H1 (cell line): ENCODE data around the gene LRP3. TPM values are rescaled to one million over a fixed set of nuclear protein-coding genes. Genes with fewer than 3 reads are reported as not detected.

ENCODE experiments used
- CTCF ChIA-PET: fragments of 300-600 bp; sonication (Branson Sonifier 250); formaldehyde crosslinking; loops from one replicate; lab custom pipeline; 2021; ENCODE audit not compliant: partially characterized antibody; lab: Charles Lee
- POLR2A ChIA-PET: fragments of 300-600 bp; sonication (Branson Sonifier 250); formaldehyde crosslinking; loops from one replicate; lab custom pipeline; 2021; ENCODE audit warnings: inconsistent platforms; ENCODE audit not compliant: partially characterized antibody; lab: Charles Lee
- DNase-seq, 2 experiments: peaks; one replicate each; pipeline versions ENCODE4 v3.0.0 to v3.0.0-alpha.2; 2010 to 2022; ENCODE audit warnings: low spot score in 2 of 2, low read depth in 1 of 2, mixed read lengths in 1 of 2
- FAIRE-seq: peaks from 2 replicates; lab custom pipeline; 2011; peaks lifted over from hg19 to GRCh38; lab: Jason Lieb, UNC
- H2AFZ ChIP-seq: 2 replicates; pipeline ENCODE4 v1.8.1; 2012; ENCODE audit warnings: low read length, inconsistent platforms
- H2AK5ac ChIP-seq: 2 replicates; pipeline ENCODE4 v1.6.1; 2013; ENCODE audit warnings: low read depth, low read length
- H2BK120ac ChIP-seq: replicated peaks from 2 replicates; pipeline ENCODE3; 2013; ENCODE audit warnings: low read depth, low read length, inconsistent platforms
- H2BK12ac ChIP-seq: 2 replicates; pipeline ENCODE4 v1.6.1; 2013; ENCODE audit warnings: low read depth, low read length
- H2BK15ac ChIP-seq: 2 replicates; pipeline ENCODE4 v1.6.1; 2013; ENCODE audit warnings: low read length
- H2BK20ac ChIP-seq: 2 replicates; pipeline ENCODE4 v1.6.1; 2013; ENCODE audit warnings: low read length
- H2BK5ac ChIP-seq: 2 replicates; pipeline ENCODE4 v1.6.1; 2013; ENCODE audit warnings: low read depth, low read length
- H3K14ac ChIP-seq: 2 replicates; pipeline ENCODE4 v1.6.1; 2013; ENCODE audit warnings: inconsistent platforms; ENCODE audit not compliant: insufficient read length
- H3K18ac ChIP-seq: 2 replicates; pipeline ENCODE4 v1.6.1; 2013; ENCODE audit warnings: low read length; ENCODE audit errors: extremely low read depth
- H3K23ac ChIP-seq: 2 replicates; pipeline ENCODE4 v1.6.1; 2013; ENCODE audit warnings: inconsistent platforms; ENCODE audit not compliant: insufficient read length
- H3K23me2 ChIP-seq: 2 replicates; pipeline ENCODE4 v1.6.1; 2013; ENCODE audit warnings: low read depth, low read length
- H3K27ac ChIP-seq: 2 replicates; pipeline ENCODE4 v1.6.1; 2011; ENCODE audit warnings: low read depth, low read length, inconsistent platforms
- H3K27me3 ChIP-seq, 4 experiments: replicated peaks in 1 of 4; 1 replicate in 1 of 4; 2 replicates in 3 of 4; pipeline versions ENCODE4 v1.6.1 to v1.8.1; 2011 to 2013; ENCODE audit warnings: low read length in 3 of 4, mild to moderate bottlenecking in 3 of 4, inconsistent platforms in 2 of 4, mixed read lengths in 2 of 4, moderate library complexity in 1 of 4; ENCODE audit not compliant: control insufficient read depth in 3 of 4, insufficient read depth in 3 of 4; ENCODE audit errors: extremely low read depth in 1 of 4
- H3K36me3 ChIP-seq, 4 experiments: 2 replicates each; pipeline versions ENCODE4 v1.6.1 to v1.8.1; 2011 to 2013; ENCODE audit warnings: mild to moderate bottlenecking in 4 of 4, low read length in 3 of 4, moderate library complexity in 2 of 4, control low read depth in 1 of 4, inconsistent platforms in 1 of 4; ENCODE audit not compliant: insufficient read depth in 4 of 4, control insufficient read depth in 2 of 4
- H3K4ac ChIP-seq: replicated peaks from 2 replicates; pipeline ENCODE3; 2013; ENCODE audit warnings: low read length, low read depth, mixed read lengths, inconsistent platforms; ENCODE audit not compliant: insufficient read length
- H3K4me1 ChIP-seq, 4 experiments: replicated peaks in 1 of 4; 1 replicate in 1 of 4; 2 replicates in 3 of 4; pipeline versions ENCODE4 v1.6.1 to v1.8.1; 2011 to 2013; ENCODE audit warnings: low read length in 3 of 4, inconsistent platforms in 2 of 4, mixed read lengths in 1 of 4; ENCODE audit not compliant: insufficient read depth in 4 of 4, control insufficient read depth in 3 of 4
- H3K4me2 ChIP-seq, 2 experiments: 2 replicates each; pipeline versions ENCODE4 v1.6.1 to v1.8.1; 2011 to 2013; ENCODE audit warnings: low read depth in 2 of 2, low read length in 2 of 2, control low read depth in 1 of 2, inconsistent platforms in 1 of 2, mild to moderate bottlenecking in 1 of 2; ENCODE audit not compliant: insufficient read depth in 1 of 2
- H3K4me3 ChIP-seq, 4 experiments: fragments of 200-600, 300-600 bp in 1 of 4; sonication (generic), shearing (Covaris generic), sonication (Bioruptor Twin) in 1 of 4; 2 replicates each; pipeline versions ENCODE4 v1.5.1 to v1.8.1; 2011 to 2016; ENCODE audit warnings: low read length in 4 of 4, low read depth in 3 of 4, control low read depth in 2 of 4, inconsistent platforms in 2 of 4, mild to moderate bottlenecking in 2 of 4, mixed read lengths in 1 of 4, moderate library complexity in 1 of 4; ENCODE audit not compliant: insufficient read depth in 2 of 4; ENCODE audit errors: extremely low read depth in 1 of 4
- H3K56ac ChIP-seq: replicated peaks from 2 replicates; pipeline ENCODE3; 2013; ENCODE audit warnings: low read depth, mild to moderate bottlenecking, mixed read lengths, low read length, inconsistent platforms; ENCODE audit not compliant: insufficient read length
- H3K79me1 ChIP-seq: 2 replicates; pipeline ENCODE4 v1.6.1; 2013; ENCODE audit warnings: low read depth, low read length, control low read depth
- H3K79me2 ChIP-seq, 2 experiments: 2 replicates each; pipeline versions ENCODE4 v1.6.1 to v1.8.1; 2012 to 2013; ENCODE audit warnings: low read length in 2 of 2, mild to moderate bottlenecking in 2 of 2, inconsistent platforms in 1 of 2; ENCODE audit not compliant: insufficient read depth in 2 of 2, control insufficient read depth in 1 of 2
- H3K9ac ChIP-seq, 4 experiments: replicated peaks in 1 of 4; 1 replicate in 1 of 4; 2 replicates in 3 of 4; pipeline versions ENCODE4 v1.6.1 to v1.8.1; 2011 to 2013; ENCODE audit warnings: low read depth in 3 of 4, low read length in 3 of 4, control low read depth in 2 of 4, mild to moderate bottlenecking in 2 of 4, moderate library complexity in 2 of 4, inconsistent platforms in 1 of 4; ENCODE audit errors: extremely low read depth in 1 of 4
- H3K9me3 ChIP-seq, 2 experiments: 2 replicates each; pipeline versions ENCODE4 v1.6.1 to v1.8.1; 2012 to 2013; ENCODE audit warnings: mild to moderate bottlenecking in 2 of 2, moderate library complexity in 2 of 2, control low read depth in 1 of 2, inconsistent platforms in 1 of 2, low read depth in 1 of 2, low read length in 1 of 2, mixed read lengths in 1 of 2; ENCODE audit not compliant: insufficient read depth in 2 of 2
- H4K20me1 ChIP-seq, 2 experiments: replicated peaks in 1 of 2; 2 replicates each; pipeline versions ENCODE3 to v1.8.1; 2011 to 2013; ENCODE audit warnings: inconsistent platforms in 2 of 2, low read length in 2 of 2, mild to moderate bottlenecking in 1 of 2; ENCODE audit not compliant: insufficient read depth in 2 of 2, control insufficient read depth in 1 of 2
- H4K5ac ChIP-seq: 2 replicates; pipeline ENCODE4 v1.6.1; 2013; ENCODE audit warnings: low read length, low read depth, mixed read lengths, inconsistent platforms; ENCODE audit not compliant: insufficient read length
- H4K8ac ChIP-seq: 2 replicates; pipeline ENCODE4 v1.8.0; 2013; ENCODE audit warnings: mild to moderate bottlenecking, moderate library complexity, low read length, inconsistent platforms; ENCODE audit not compliant: insufficient read depth; ENCODE audit errors: extremely low read depth
- H4K91ac ChIP-seq: replicated peaks from 2 replicates; pipeline ENCODE3; 2013; ENCODE audit warnings: low read length, mixed read lengths, inconsistent platforms; ENCODE audit not compliant: insufficient read length
- ASH2L ChIP-seq: fragments of 200-600, 300-600 bp; sonication (generic); IDR thresholded peaks from one replicate; pipeline ENCODE4 v1.7.1; 2017; ENCODE audit warnings: low read length
- BACH1 ChIP-seq: IDR thresholded peaks from 2 replicates; pipeline ENCODE4 v1.6.1; 2012; ENCODE audit warnings: low read length, improper control_type of control experiment
- CEBPB ChIP-seq: IDR thresholded peaks from 2 replicates; pipeline ENCODE4 v1.6.1; 2012; ENCODE audit warnings: low read depth, low read length
- CTBP2 ChIP-seq: IDR thresholded peaks from 2 replicates; pipeline ENCODE4 v1.7.0; 2011; ENCODE audit warnings: borderline replicate concordance, mild to moderate bottlenecking, moderate library complexity, mixed read lengths, low read length; ENCODE audit not compliant: insufficient read depth, insufficient read length
- FOSL1 ChIP-seq: IDR thresholded peaks from 2 replicates; pipeline ENCODE4 v1.6.1; 2011; ENCODE audit warnings: mild to moderate bottlenecking, low read depth, low read length, moderate library complexity; ENCODE audit not compliant: insufficient read depth
- KDM5A ChIP-seq: fragments of 200-600 bp; IDR thresholded peaks from 2 replicates; pipeline ENCODE4 v1.7.1; 2012; ENCODE audit warnings: mild to moderate bottlenecking, low read length, inconsistent platforms, mixed read lengths
- NANOG ChIP-seq: IDR thresholded peaks from 2 replicates; pipeline ENCODE4 v1.6.1; 2011; ENCODE audit warnings: low read length, low read depth, mild to moderate bottlenecking, inconsistent platforms; ENCODE audit not compliant: insufficient read depth, poor library complexity, severe bottlenecking
- NRF1 ChIP-seq: IDR thresholded peaks from 2 replicates; pipeline ENCODE4 v1.6.1; 2011; ENCODE audit warnings: mild to moderate bottlenecking, low read depth, low read length, improper control_type of control experiment
- PHF8 ChIP-seq: fragments of 200-600 bp; sonication (generic); conservative IDR thresholded peaks from 2 replicates; pipeline ENCODE4 v1.7.1; 2012; ENCODE audit warnings: low read depth, mild to moderate bottlenecking, inconsistent platforms, low read length, moderate library complexity
- SP1 ChIP-seq: IDR thresholded peaks from 2 replicates; pipeline ENCODE4 v1.6.1; 2011; ENCODE audit warnings: low read depth, low read length
- TAF1 ChIP-seq: IDR thresholded peaks from 2 replicates; pipeline ENCODE4 v1.6.1; 2011; ENCODE audit warnings: mild to moderate bottlenecking, low read depth, low read length
- TCF12 ChIP-seq: IDR thresholded peaks from 2 replicates; pipeline ENCODE4 v1.6.1; 2011; ENCODE audit warnings: low read depth, mild to moderate bottlenecking, low read length
- WGBS, 2 experiments: shearing (Covaris generic) in 1 of 2; methylation state at CpG; one replicate each; pipeline versions ENCODE4 v1.1.6 to v1.1.7; 2013 to 2015; ENCODE audit warnings: low lambda C conversion rate in 2 of 2, mixed read lengths in 2 of 2, inconsistent platforms in 1 of 2, low coverage in 1 of 2, missing lambda C conversion rate in 1 of 2; ENCODE audit not compliant: insufficient replicate concordance in 2 of 2, insufficient coverage in 1 of 2, insufficient read length in 1 of 2; ENCODE audit errors: extremely low coverage in 1 of 2, missing lambda C conversion rate in 1 of 2; 5-methylcytosine and 5-hydroxymethylcytosine counted together
- polyA plus RNA-seq, 7 experiments: library from polyadenylated mRNA; depleted of rRNA in 3 of 7; stranded (reverse) in 5 of 7; unstranded in 2 of 7; fragments of >200 nt in 5 of 7; fragments of 200-250 nt in 2 of 7; gene quantifications; 1 replicate in 5 of 7; 2 replicates in 1 of 7; 4 replicates in 1 of 7; pipeline versions ENCODE4 v1.2.1 to v1.2.3, GENCODE V29; 2011 to 2013; ENCODE audit warnings: missing spikeins in 2 of 7, mixed read lengths in 2 of 7
- total RNA-seq: library from RNA; stranded (reverse); fragmentation: NEBNext Ultra II Directional; extraction: Animal tissue kit (Norgen Biotek cat#: 25700); gene quantifications from 2 replicates; pipeline ENCODE4 v1.2.1, GENCODE V29; 2021
- TF ChIP-seq, protein P1 (sequence below): IDR thresholded peaks from 2 replicates; pipeline ENCODE4 v1.6.1; 2011; ENCODE audit warnings: low read length, improper control_type of control experiment

LRP3 gene
- total and polyA plus RNA-seq, 2 of the 8 experiments (the other 6 are each of a cell fraction or from before 2014, with no cell fraction given): 30.3 to 33.7 TPM

DNA sequence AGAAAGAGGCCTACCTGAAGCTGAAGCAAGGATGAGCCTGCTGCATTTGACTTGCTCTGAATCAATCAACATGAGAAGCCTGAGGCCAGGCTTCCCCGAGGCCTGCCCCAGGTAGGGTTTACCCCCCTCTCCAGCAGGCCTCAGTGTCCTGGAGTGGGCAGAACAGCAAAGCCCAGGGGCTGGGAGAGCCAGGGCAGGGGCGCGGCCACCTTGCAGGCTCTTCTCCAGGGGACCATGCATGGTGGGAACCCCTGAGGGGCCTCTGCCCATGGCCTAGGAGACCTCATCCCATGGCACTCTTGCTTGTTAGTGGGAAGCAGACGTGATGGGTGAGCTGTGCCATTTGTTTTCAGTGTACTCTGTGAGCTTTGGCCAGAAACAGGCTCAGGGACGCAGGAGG lies 19.9 kb upstream of the LRP3 start:
- Histone ChIP-seq H4K8ac (0 out of 2 replicates have a peak overlapping the region, but pooled peaks have one; percentile 45), H2BK12ac (no peak overlapping the region), H2AFZ (no peak overlapping the region), H3K27me3 (peaks cover 0 to 2% (median 1%) of the 10 kb centered on the region in 4 experiments; a peak in 3 of 7 replicates), H3K14ac (no peak overlapping the region), H4K5ac (no peak overlapping the region), H4K91ac (no peak overlapping the region), H3K18ac (no peak overlapping the region), H3K79me2 (0 out of 4 replicates have a peak, but pooled peaks cover 0 to 3% of the 10 kb centered on the region in 2 experiments), H3K4me1 (peaks cover 0 to 3% (median under 1%) of the 10 kb centered on the region in 4 experiments; a peak in 3 of 7 replicates), H2BK120ac (no peak overlapping the region), H4K20me1 (peaks cover 0 to 5% of the 10 kb centered on the region in 2 experiments), H2BK20ac (no peak overlapping the region), H3K23ac (no peak overlapping the region), H3K9me3 (no peaks in the 10 kb centered on the region), H3K36me3 (no peaks in the 10 kb centered on the region), H3K79me1 (peaks cover 3% of the 10 kb centered on the region; the same call in 1 of the 2 replicates), H2AK5ac (no peak overlapping the region), H3K4me3 (no peak overlapping the region), H3K23me2 (peaks cover 12% of the 10 kb centered on the region), H2BK15ac (no peak overlapping the region), H3K9ac (no peak overlapping the region), H3K4ac (no peak overlapping the region), H3K4me2 (no peak overlapping the region), H3K27ac (no peak overlapping the region), H3K56ac (no peak overlapping the region), H2BK5ac (no peak overlapping the region)
- DNase-seq (no peak), FAIRE-seq (no peak)
- 88% methylated on average over 5 of the region's 5 CpGs; no CpG with 5 or more reads in 1 of the 2 experiments for WGBS, 2 experiments
- POLR2A ChIA-PET: interaction anchor here (0.9 to 1.2 kb wide), 2 partner anchors 10 to 128 kb away, joined by 3 read pairs; partner anchors contain the start of gene CEBPA
- CTCF ChIA-PET: interaction anchor here (0.8 to 4.9 kb wide), 7 partner anchors 10 to 48 kb away, joined by 3 to 18 read pairs (median 6); no protein-coding TSS in a partner anchor
- TF ChIP-seq NANOG (no peak), CEBPB (no peak), KDM5A (no peak), TAF1 (no peak), BACH1 (no peak), NRF1 (no peak), TCF12 (no peak), ASH2L (no peak), PHF8 (no peak), FOSL1 (no peak), SP1 (no peak), CTBP2 (no peak)
- TF ChIP-seq, protein P1, sequence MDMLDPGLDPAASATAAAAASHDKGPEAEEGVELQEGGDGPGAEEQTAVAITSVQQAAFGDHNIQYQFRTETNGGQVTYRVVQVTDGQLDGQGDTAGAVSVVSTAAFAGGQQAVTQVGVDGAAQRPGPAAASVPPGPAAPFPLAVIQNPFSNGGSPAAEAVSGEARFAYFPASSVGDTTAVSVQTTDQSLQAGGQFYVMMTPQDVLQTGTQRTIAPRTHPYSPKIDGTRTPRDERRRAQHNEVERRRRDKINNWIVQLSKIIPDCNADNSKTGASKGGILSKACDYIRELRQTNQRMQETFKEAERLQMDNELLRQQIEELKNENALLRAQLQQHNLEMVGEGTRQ: no peak
